HL-60 (cell line): ENCODE results near the gene MICALL2.

ENCODE experiments used
- CTCF ChIP-seq: IDR thresholded peaks from one replicate; pipeline ENCODE4 v1.5.1; 2011; ENCODE audit warnings: low read length, control low read depth, inconsistent platforms; ENCODE audit not compliant: insufficient read depth
- GABPA ChIP-seq: IDR thresholded peaks from 2 replicates; pipeline ENCODE4 v1.6.1; 2012; ENCODE audit warnings: low read depth
- POLR2AphosphoS5 ChIP-seq: IDR thresholded peaks from 2 replicates; pipeline ENCODE4 v1.6.1; 2012; ENCODE audit warnings: low read depth
- REST ChIP-seq: IDR thresholded peaks from 2 replicates; pipeline ENCODE4 v1.6.1; 2012; ENCODE audit warnings: low read depth; ENCODE audit not compliant: insufficient replicate concordance

DNA sequence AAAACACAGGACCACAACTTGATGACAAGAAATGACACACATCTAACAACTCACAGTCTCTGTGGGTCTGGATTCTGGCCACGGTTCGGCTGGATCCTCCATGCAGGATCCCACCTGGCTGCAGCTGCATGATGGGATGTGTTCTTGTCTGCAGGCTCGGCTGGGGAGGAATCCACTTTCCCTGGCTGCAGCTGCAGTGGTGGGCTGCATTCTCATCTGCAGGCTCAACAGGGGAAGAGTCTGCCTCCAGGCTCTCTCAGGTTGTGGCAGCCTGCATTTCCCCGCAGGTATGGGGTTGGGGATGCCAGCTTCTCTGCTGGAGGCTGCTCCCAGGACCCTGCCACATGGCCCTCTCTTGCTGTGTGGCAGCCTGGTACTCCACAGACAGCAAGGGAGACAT is 64.9 kb downstream of the MICALL2 start:
- TF ChIP-seq CTCF (no peak), REST (no peak), POLR2AphosphoS5 (no peak), GABPA (no peak)
